Pulmonary artery endothelial cell (primary cell): ENCODE results near the gene DNAAF1. TPM values are rescaled to one million over a fixed set of nuclear protein-coding genes. Genes with fewer than 3 reads are reported as not detected.

Experiments used
- DNase-seq: peaks from one replicate; pipeline ENCODE4 v3.0.0-alpha.2; 2011; ENCODE audit warnings: low read depth, low spot score
- total RNA-seq: library from RNA; depleted of rRNA; stranded (reverse); fragments of >200 nt; gene quantifications from 2 replicates; pipeline ENCODE4 v1.2.3, GENCODE V29; 2014

The DNAAF1 gene
- total RNA-seq, 1 donor from 2014 or later: under 0.01 TPM

DNA sequence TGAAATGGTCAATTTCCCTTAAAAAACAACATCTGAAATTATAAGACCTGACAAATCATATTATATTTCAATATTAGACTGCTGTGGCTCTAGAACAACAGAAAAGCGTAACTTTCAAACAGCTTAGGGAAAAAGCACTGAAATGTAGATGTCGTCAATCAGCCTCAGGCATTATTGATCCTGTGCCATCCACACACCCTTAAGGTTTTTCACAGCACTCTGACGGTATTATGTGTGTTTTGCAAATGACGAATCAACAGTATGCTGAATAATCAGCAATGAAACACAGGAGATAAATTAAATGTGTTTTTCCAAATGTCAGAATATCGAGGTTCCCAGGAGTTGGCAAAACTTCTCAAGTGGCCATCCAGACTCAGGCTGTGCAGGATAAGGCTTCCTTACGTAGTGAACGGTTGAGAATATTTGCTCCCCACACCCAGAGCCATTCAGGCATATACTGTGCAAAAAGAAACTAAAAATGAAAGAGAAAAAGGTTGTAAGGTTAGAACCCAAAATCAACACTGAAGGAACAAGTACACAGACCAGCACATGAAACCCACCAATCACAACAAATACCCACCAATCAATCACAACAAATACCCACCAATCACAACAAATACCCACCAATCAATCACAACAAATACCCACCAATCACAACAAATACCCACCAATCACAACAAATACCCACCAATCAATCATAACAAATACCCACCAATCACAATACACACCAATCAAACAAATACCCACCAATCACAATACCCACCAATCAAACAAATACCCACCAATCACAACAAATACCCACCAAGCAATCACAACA lies 20.6 kb upstream of the DNAAF1 start:
- DNase-seq: no peak

DNA sequence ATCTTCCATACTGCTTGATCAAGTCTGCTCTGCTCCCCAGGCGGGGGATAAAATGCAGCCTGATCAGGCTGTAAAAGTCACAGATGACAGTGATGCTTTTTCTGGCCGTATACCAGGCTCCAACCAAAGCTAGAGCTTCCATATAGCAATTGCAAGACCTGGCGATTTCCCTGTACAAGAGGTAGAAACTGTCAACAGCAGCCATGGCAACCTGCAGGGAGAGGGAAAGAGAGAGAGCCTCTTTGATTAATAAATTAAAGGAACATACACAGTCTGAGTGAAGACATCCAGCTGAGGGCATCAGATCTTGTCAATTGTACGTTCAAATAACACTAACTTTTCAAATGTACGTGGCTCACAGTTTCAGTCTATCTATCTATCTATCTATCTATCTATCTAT lies 14.0 kb upstream of the DNAAF1 start:
- no peak for DNase-seq

DNA sequence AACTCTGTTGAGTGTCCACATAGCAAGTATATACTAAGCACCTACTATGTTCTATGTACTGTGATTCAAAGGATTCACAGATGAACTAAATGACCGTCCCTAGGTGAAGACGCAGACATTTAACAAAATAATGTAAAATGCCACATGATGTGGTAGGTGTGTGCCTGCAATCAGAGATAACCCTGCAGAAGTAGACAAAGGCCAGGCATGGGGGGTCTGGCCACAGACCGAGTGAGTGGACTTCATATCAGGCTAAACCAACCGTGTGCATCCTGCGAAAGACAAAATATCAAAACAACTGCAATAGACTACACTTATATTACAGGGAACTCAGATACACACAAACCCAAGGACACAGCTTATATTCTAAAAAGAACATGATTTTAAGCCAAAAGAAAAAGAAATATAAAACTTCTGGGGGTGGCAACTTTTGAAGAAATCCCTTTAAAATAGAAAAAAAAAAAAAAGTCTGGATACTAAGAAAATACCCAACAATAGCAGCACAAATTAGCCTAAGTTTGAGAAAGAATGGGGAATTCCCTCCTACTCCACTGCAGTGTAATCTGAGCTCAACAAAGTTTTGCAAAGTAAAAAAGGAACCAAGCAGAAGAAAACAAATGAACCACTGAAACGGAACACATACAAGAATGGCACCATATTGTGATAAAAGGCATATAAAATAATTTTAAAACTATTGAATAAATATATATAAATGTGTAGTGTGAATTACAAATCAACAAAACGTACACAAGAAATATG lies 12.4 kb upstream of the DNAAF1 start:
- DNase-seq: no peak

DNA sequence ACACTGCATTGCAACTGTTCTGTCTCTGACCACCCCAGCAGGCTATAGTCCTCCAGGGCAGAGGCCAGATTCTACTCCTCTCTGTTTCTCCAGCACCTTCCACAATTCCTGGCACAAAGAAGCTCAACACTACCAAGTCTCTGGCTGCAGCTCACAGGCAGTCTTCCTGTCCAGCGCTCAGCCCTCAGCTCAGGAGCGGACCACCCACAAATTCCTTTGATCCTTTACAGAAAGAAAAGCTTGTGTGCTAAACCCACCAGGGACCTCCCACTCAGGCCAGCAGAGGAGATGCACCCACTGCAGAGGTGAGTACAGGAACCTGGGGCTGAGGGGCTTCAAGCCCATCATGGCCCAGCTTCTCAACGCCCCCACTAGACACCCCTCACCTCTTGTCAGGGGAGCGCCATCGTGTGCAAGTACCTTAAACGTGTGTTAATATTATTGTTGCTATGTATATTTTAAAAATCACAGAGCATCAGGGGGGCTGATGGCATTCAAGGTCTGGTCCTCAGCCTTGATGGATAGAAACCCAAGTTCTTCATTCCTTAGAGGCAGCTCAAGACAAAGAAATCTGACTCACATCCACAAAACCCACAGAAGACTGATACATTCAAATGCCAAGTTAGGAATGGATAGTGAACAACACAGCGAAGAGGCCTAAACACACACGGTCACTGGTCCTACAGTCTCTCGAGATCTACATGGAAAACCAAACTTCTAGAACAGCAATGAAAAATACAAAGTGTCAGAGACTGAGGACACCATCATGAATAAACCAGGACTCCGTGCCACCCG lies 8.6 kb upstream of the DNAAF1 start:
- DNase-seq: no peak

DNA sequence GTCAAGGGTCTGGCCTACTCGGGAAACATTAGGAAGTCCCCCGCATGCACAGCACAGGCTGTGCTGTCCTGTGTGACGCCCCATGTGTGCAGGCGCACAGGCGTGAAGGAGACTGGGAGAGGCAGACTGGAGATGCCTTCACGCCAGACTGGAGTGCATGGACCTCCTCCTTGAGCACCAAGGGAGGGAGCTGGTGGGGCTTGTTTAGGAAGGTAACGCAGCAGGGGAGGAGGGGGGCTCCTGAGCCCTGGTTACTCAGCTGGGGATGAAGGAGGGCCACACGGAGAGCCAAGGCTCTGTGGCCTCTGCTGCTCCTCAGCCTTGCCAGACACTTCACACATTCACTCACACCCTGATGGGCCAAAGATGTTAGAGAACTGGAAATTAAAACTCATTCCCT lies 7.8 kb upstream of the DNAAF1 start:
- no peak for DNase-seq

DNA sequence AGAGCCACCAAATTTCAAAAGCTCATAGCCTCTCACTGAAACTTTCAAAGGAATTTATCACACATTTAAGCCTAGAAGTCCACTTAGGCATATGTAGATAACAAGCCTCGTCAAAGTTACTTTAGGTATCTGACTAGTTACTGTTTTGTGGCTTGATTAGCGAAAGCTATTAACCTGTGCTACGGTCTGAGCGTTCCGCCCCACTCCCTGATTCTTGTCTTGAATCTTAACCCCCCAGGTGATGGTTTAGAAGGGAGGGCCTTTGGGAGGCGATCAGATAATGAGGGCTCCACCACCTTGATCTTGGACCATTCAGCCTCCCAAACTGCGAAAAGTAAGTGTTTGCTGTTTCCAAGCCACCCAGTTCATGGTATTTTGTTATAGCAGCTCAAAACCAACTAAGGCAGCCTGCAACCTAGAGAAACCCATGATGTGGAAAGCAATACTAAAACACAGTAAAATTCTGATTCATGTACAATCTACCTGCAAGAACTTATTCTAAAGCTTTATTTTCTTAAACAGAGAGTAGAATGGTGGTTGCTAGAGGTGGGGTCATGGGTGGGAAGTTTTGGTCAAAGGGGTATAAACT lies 7.2 kb upstream of the DNAAF1 start:
- no peak for DNase-seq

DNA sequence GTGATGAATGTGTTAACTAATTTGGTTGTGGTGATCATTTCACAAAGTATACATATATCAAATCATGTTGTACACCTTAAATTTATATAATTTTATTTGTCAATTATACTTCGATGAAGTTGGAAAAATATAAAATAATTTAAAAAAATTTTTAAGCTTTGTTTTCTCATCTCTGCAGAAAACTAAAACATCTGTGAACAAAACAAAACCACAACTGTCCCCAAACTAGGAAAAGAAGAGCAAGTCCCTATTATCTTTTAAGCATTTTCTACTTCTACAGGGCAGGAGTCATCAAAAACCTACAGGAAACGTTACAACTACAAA lies 6.6 kb upstream of the DNAAF1 start:
- no peak for DNase-seq

DNA sequence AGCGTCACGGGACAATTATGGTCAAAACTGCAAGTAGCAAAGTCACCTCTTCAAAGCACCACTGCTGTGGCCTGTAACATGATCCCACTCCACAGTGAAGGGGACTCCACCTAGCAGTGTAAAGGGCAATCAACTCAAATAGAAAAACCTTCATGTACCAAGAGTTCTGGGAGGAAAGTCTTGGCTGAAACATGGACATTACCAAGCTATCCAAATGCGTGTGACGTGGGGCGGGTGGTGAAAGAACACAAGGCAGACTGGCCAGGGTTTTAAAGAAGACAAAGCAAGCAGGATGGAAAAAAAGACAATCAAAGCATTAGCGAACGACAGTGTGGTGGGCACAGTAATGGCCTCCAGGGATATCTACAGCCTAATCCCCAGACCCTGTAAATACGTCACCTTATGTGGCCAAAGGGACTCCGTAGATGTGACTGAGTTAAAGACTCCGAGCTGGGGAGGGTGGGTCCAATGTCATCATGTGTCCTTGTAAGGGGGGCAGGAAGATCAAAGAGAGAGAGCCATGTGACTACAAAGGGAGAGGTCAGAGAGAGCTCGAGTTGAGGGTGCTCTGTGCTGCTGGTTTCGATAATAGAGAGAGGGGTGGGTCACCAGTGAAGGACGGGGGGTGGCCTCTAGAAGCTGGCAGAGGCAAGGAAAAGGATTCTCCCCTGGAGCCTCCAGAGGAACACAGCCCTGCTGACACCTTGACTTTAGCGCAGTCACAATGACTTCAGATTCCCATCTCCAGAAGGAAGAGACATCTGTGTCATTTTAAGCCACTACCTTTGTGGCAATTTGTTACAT lies 6.1 kb upstream of the DNAAF1 start:
- DNase-seq: no peak

DNA sequence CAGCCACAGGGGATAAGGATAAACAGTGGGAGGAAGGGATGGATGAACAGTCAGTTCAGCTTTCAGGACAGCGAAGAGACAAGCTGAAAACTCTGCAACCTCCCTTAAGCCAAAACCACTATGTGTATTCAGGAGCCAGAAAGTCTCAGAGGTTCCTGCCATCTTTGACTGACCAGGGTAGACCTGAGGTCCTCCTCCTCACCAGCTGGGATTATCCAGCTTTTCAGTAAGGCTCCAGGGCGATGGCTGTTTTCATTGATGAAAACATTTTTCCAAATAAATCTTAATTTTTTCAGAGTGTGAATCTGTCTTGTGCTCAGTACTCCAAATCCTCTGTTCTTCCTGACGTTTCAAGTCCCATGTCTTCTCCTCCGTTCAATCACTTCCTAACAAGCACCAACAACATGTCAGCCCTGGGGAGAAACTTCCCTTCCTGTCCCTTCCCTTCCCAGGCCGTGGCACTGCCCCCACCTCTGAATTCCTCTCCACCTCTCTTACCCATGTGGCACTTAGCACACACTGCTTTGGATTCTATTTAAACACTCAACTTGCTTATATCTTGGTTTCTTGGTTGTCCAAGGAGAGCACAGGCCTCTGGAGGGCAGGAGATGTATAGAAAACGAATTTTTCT lies 5.4 kb upstream of the DNAAF1 start:
- DNase-seq: no peak

DNA sequence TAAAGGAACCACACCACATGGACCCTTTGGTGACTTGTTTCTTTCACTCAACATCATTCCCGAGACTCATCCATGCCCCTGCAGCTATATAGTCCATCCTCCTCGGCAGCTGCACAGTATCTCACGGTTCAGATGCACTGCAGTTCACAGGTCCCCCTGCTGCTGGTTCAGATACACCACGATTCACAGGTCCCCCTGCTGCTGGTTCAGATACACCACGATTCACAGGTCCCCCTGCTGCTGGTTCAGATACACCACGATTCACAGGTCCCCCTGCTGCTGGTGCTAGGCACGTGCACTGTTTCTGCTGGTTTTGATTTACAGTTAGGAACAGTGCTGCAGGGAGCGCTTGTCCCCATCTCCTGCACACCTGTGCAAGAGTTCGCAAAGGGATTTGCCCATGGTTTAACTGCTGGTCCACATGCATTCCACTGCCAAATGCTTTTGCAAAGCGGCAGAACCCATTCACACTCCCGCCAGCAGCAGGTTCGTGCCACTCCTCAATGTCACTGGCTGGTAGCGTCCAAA lies 3.9 kb upstream of the DNAAF1 start:
- DNase-seq: no peak

DNA sequence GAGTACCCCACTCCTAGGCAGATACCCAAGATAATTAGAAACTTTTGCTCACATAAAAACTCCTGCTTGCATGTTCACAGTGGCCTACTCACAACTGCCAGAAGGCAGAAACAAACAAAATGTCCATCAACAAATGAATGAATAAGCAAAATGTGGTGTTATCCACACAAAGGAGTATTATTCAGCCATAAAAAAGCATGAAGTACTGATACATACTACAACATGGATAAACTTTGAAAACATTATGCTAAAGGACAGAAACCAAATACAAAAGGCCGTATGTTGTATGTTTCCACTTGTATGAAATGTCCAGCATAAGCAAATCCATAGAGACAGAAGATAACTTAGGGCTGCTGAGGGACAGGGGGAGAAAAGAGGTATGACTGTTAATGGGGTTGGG lies 2.0 kb upstream of the DNAAF1 start:
- DNase-seq: no peak

DNA sequence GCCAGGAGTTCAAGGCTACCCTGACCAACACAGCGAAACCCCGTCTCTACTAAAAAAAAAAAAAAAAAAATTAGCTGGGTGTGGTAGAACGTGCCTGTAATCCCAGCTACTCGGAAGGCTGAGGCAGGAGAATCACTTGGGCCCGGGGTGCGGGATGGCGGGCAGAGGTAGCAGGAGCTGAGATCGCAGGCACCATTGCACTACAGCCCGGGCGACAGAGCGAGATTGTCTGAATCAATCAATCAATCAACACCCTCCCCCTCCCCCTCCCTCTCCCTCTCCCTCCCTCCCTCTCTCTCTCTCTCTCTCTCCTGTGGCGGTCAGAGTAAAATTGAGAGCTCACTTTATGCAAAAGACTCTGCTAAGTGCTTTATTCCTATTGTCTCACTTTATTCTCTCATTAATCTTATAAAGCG lies 1.3 kb upstream of the DNAAF1 start:
- DNase-seq: no peak

DNA sequence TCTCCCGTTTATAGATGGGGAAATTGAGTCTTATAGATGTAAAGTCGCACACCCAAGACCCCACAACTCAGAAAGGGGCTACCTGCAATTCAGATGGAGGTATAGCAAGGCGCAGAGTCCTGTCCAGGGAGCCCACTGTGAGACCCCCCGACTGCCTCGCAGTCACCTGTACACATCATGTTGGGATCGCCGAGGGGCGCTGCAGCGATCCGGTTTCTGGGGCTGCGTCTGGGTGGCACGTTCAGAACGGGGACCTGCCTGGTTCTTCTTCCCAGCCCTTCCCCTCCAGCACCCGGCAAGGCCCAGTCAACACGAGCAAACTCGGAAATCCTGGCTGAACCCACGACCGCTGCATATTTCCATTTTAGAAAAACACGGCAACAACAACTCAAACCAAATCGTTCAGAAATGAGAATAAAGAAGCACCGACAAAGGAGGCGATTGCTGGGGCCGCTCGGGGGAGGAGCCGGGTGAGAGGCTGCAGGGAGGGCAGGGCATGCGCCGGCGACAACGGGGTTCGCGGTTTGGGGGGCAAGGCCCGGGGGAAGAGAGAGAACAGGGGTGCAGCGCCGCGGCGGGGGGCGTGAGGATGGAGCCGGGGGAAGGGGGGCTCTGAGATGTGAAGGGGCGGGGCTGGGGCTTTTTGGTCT lies 774 bp upstream of the DNAAF1 start:
- no peak for DNase-seq

DNA sequence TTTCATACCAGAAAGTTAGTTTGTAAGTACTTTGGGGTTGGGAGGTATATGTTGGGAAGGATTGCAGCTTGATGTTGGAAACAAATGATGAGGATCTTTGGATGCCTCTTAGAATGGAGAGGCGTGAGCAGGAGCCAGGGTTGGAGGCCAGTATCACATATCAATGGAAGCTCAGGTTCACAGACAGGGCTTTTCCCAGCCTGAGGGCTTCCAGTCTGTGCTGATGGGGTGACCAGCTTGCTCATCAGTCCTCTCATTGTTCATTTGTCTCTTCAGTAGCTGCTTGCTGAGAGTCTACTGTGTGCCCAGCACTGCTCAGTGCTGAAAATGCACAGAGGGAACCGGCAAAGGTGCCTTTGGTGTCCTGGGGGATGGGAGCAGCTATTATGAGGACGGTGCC lies 5.8 kb downstream of the DNAAF1 start:
- no peak for DNase-seq

DNA sequence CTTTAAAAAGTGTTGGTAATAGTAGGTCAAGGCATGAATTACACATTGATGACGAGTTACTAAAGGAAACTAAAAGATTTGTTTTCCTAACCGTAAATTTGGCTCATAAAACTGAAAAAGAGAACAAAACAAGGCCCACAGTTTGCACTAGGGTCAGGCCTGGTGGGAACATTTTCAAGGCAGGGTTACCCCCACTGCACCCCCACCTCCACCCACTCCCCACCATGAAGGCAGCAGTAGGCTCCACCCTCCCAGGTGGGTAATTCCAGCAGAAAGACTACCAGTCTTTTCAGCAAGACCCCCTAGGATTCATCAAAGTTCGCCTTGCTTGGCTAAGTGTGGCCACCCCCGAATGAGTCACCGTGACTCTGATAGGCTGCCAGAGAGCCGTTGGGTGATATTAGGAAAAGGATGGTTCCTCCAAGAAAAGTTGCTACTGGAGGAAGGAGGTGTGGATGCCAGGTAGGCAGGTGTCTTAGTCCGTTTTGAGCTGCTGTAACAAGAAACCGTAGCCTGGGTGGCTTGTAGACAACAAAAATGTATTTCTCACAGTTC lies 8.6 kb downstream of the DNAAF1 start:
- no peak for DNase-seq

DNA sequence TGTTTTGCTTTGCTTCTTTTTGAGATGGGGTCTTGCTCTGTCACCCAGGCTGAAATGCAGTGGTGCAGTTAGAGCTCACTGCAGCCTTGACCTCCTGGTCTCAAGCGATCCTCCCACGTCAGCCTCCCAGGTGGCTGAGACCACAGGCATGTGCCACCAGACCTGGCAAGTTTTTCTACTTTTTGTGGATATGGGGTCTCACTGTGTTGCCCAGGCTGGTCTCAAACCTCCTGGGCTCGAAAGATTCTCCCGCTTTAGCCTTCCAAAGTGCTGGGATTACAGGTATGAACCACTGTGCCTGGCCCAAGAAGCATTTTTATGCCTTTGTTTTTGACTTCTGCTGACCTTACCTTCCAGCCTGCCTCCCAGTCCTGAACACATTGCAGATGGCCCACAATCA lies 10.1 kb downstream of the DNAAF1 start:
- no peak for DNase-seq

DNA sequence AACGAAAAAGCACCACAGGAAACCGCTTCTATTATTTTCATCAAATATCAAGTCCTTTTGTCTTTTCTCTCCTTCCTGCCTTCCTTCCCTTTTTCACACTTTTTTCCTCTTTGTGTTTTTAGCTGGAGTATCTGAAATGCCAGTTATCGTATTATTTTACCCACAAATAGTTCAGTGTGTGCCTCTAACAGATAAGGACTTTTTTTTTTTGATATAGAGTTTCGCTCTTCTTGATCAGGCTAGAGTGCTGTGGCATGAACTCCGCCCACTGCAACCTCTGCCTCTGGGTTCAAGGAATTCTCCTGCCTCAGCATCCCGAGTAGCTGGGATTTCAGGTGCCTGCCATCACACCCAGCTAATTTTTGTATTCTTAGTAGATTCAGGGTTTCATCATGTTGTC lies 10.7 kb downstream of the DNAAF1 start:
- DNase-seq: no peak

DNA sequence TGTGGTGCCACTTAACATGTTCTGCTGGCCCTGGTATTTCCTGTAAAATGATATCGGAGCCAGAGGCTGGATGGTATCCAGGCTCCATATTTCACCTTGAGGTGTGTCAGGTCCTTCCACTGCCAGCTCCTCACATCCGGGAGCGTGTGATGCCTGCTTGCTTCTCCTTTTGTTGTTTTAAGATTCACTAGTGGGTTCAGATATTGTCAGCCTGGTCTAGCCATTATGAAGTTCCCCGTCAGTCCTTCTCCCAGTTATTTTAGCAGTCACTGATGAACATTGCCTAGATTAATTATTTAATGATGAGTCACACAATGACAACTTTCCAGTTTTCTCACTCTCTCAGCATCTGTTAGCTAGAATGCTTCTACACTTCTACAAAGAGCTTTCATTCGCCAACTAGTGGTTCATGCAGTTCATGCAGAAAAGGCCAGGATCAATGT lies 11.3 kb downstream of the DNAAF1 start:
- DNase-seq: no peak

DNA sequence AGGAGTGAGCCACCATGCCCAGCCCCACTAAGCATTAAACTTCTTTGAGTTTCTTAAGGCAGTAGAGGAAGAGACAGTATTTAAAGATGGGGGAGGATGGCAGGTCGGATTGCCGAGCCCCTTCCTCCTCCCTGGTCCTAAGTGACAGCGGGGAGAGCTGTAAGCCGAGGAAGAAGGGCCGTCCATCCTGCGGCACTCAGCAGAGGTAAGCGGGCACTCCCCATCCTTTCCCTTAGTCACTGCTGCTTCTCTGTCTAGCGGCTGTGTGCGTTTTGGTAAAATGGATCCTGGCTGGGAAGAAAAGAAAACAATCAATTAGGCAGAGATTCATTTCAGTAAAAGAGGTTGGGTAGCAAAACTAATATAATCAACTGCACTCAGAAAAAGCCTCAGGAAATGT lies 13.9 kb downstream of the DNAAF1 start:
- no peak for DNase-seq
